Mucosa of stomach (tissue), 1 donor: ENCODE data around the gene LAMTOR5.

Experiments
- H3K27me3 ChIP-seq: one replicate; pipeline ENCODE4 v1.7.0; 2013; ENCODE audit warnings: mild to moderate bottlenecking, low read length; ENCODE audit not compliant: control insufficient read depth, insufficient read depth
- H3K36me3 ChIP-seq: one replicate; pipeline ENCODE4 v1.7.0; 2013; ENCODE audit warnings: low read length; ENCODE audit not compliant: control insufficient read depth, insufficient read depth
- H3K4me1 ChIP-seq: one replicate; pipeline ENCODE4 v1.7.0; 2013; ENCODE audit warnings: mild to moderate bottlenecking, low read length; ENCODE audit not compliant: control insufficient read depth, insufficient read depth
- H3K4me3 ChIP-seq: one replicate; pipeline ENCODE4 v1.7.0; 2013; ENCODE audit warnings: low read length
- H3K9ac ChIP-seq: one replicate; pipeline ENCODE4 v1.7.0; 2013; ENCODE audit warnings: mild to moderate bottlenecking, low read length, moderate library complexity
- H3K9me3 ChIP-seq: one replicate; pipeline ENCODE4 v1.7.0; 2013; ENCODE audit warnings: mild to moderate bottlenecking, low read length, moderate library complexity; ENCODE audit not compliant: control insufficient read depth
- donor health status: Pancreatic carcinoma.

LAMTOR5 gene

GRCh38 chr1:110380672-110381283 lies 26.7 kb downstream of the LAMTOR5 start:
- Histone ChIP-seq H3K9me3 (no peaks in the 10 kb centered on the region), H3K36me3 (no peaks in the 10 kb centered on the region), H3K27me3 (no peaks in the 10 kb centered on the region), H3K4me1 (peaks cover 16% of the 10 kb centered on the region), H3K4me3 (no peak overlapping the region), H3K9ac (no peak overlapping the region)

GRCh38 chr1:110375490-110375889 lies 32.0 kb downstream of the LAMTOR5 start:
- H3K27me3 ChIP-seq, result no peaks in the 10 kb centered on the region
- H3K4me3 ChIP-seq, result no peak overlapping the region
- H3K9me3 ChIP-seq, result no peaks in the 10 kb centered on the region
- H3K9ac ChIP-seq, result no peak overlapping the region
- no peaks in the 10 kb centered on the region for H3K36me3 ChIP-seq
- no peaks in the 10 kb centered on the region for H3K4me1 ChIP-seq

GRCh38 chr1:110370827-110371226 lies 36.7 kb downstream of the LAMTOR5 start:
- H3K9me3 ChIP-seq, result no peaks in the 10 kb centered on the region
- H3K4me3 ChIP-seq, result no peak overlapping the region
- no peaks in the 10 kb centered on the region for H3K36me3 ChIP-seq
- no peak overlapping the region for H3K9ac ChIP-seq
- H3K4me1 ChIP-seq, result no peaks in the 10 kb centered on the region
- H3K27me3 ChIP-seq, result no peaks in the 10 kb centered on the region

- no peaks in the 10 kb centered on the region for H3K4me1 ChIP-seq
- H3K9ac ChIP-seq, result no peak overlapping the region
- H3K36me3 ChIP-seq, result no peaks in the 10 kb centered on the region
- H3K27me3 ChIP-seq, result no peaks in the 10 kb centered on the region
- no peak overlapping the region for H3K4me3 ChIP-seq
- no peaks in the 10 kb centered on the region for H3K9me3 ChIP-seq
Observed at GRCh38 chr1:110364221-110364620, 43.3 kb downstream of the LAMTOR5 start.

GRCh38 chr1:110361856-110362255 lies 45.6 kb downstream of the LAMTOR5 start:
- Histone ChIP-seq H3K4me1 (no peaks in the 10 kb centered on the region), H3K27me3 (no peaks in the 10 kb centered on the region), H3K9me3 (no peaks in the 10 kb centered on the region), H3K4me3 (no peak overlapping the region), H3K36me3 (no peaks in the 10 kb centered on the region), H3K9ac (no peak overlapping the region)

GRCh38 chr1:110360431-110360830 lies 47.1 kb downstream of the LAMTOR5 start:
- Histone ChIP-seq H3K27me3 (no peaks in the 10 kb centered on the region), H3K9ac (no peak overlapping the region), H3K36me3 (no peaks in the 10 kb centered on the region), H3K4me1 (peaks cover 9% of the 10 kb centered on the region), H3K4me3 (no peak overlapping the region), H3K9me3 (no peaks in the 10 kb centered on the region)

GRCh38 chr1:110356379-110356778 lies 51.1 kb downstream of the LAMTOR5 start:
- no peaks in the 10 kb centered on the region for H3K9me3 ChIP-seq
- peaks cover 9% of the 10 kb centered on the region for H3K4me1 ChIP-seq
- H3K9ac ChIP-seq, result no peak overlapping the region
- no peak overlapping the region for H3K4me3 ChIP-seq
- no peaks in the 10 kb centered on the region for H3K27me3 ChIP-seq
- no peaks in the 10 kb centered on the region for H3K36me3 ChIP-seq

- H3K4me3 ChIP-seq, result no peak overlapping the region
- H3K9ac ChIP-seq, result no peak overlapping the region
- H3K4me1 ChIP-seq, result peaks cover 9% of the 10 kb centered on the region
- H3K36me3 ChIP-seq, result no peaks in the 10 kb centered on the region
- no peaks in the 10 kb centered on the region for H3K9me3 ChIP-seq
- H3K27me3 ChIP-seq, result no peaks in the 10 kb centered on the region
Observed at GRCh38 chr1:110355321-110355720, 52.2 kb downstream of the LAMTOR5 start.
